A673 (cell line): Measurements from ENCODE around the gene ATG14. TPM values are rescaled to one million over a fixed set of nuclear protein-coding genes. Genes with fewer than 3 reads are reported as not detected.

Source experiments
- BruUV-seq: library from RNA; stranded (reverse); fragments of 400-500 nt; replicated peaks from 2 replicates; lab custom pipeline; 2021; lab: Mats Ljungman, UMichigan
- CTCF ChIA-PET: fragments of 300-600 bp; sonication (Branson Sonifier 250); formaldehyde crosslinking; loops from one replicate; lab custom pipeline; 2022; ENCODE audit warnings: antibody characterized with exemption; lab: Charles Lee
- POLR2A ChIA-PET: fragments of 300-600 bp; sonication (Branson Sonifier 250); formaldehyde crosslinking; loops from one replicate; lab custom pipeline; 2022; ENCODE audit warnings: antibody characterized with exemption; ENCODE audit not compliant: low non-redundant PET; lab: Charles Lee
- DNase-seq: peaks from one replicate; pipeline ENCODE4 v3.0.0-alpha.2; 2015; ENCODE audit warnings: low spot score
- H3K27ac ChIP-seq: fragments of 200-600 bp; sonication (generic); 2 replicates; pipeline ENCODE4 v1.5.1; 2016; ENCODE audit warnings: mixed run types, low read depth, mild to moderate bottlenecking, mixed read lengths, antibody characterized with exemption, low read length; ENCODE audit not compliant: poor library complexity, severe bottlenecking
- H3K27me3 ChIP-seq: fragments of 200-600 bp; sonication (generic); replicated peaks from 2 replicates; pipeline ENCODE4 v1.6.1; 2017; ENCODE audit warnings: mixed run types, low read depth, mild to moderate bottlenecking, mixed read lengths, antibody characterized with exemption, low read length; ENCODE audit not compliant: insufficient read depth, poor library complexity
- H3K36me3 ChIP-seq: fragments of 200-600 bp; sonication (generic); 2 replicates; pipeline ENCODE4 v1.6.1; 2016; ENCODE audit warnings: mixed run types, mild to moderate bottlenecking, mixed read lengths, antibody characterized with exemption, low read length; ENCODE audit not compliant: insufficient read depth, poor library complexity, severe bottlenecking
- H3K4me1 ChIP-seq: fragments of 200-600 bp; sonication (generic); 2 replicates; pipeline ENCODE4 v1.6.1; 2017; ENCODE audit warnings: mixed run types, mild to moderate bottlenecking, mixed read lengths, antibody characterized with exemption, low read length; ENCODE audit not compliant: insufficient read depth, poor library complexity, severe bottlenecking
- H3K4me3 ChIP-seq: fragments of 200-600 bp; sonication (generic); 2 replicates; pipeline ENCODE4 v1.5.1; 2016; ENCODE audit warnings: low read depth, mixed run types, mild to moderate bottlenecking, mixed read lengths, low read length; ENCODE audit not compliant: poor library complexity, severe bottlenecking
- H3K9me3 ChIP-seq: fragments of 200-600 bp; sonication (generic); 2 replicates; pipeline ENCODE4 v1.6.1; 2016; ENCODE audit warnings: mixed run types, low read depth, mild to moderate bottlenecking, mixed read lengths, antibody characterized with exemption, low read length; ENCODE audit not compliant: poor library complexity, severe bottlenecking
- EZH2 ChIP-seq: fragments of 200-600 bp; sonication (generic); IDR thresholded peaks from 2 replicates; pipeline ENCODE4 v1.6.1; 2017; ENCODE audit warnings: borderline replicate concordance, low read depth, mild to moderate bottlenecking, mixed read lengths, antibody characterized with exemption, low read length; ENCODE audit not compliant: poor library complexity, severe bottlenecking
- intact Hi-C: fragments of 100-400 bp; cut with micrococcal nuclease; formaldehyde crosslinking; loops from one replicate; pipeline ENCODE4 v1.10.0; 2022; ENCODE audit not compliant: unreplicated experiment
- total RNA-seq: library from RNA; stranded (reverse); gene quantifications from 2 replicates; pipeline ENCODE4 v1.2.3, GENCODE V29; 2021
- TF ChIP-seq, protein P1 (sequence below): fragments of 300-800, 200-600 bp; sonication (generic); conservative IDR thresholded peaks from 2 replicates; pipeline ENCODE4 v1.5.1; 2017; ENCODE audit warnings: low read depth, mild to moderate bottlenecking, antibody characterized with exemption, low read length, moderate library complexity, mixed read lengths

The ATG14 gene
- total RNA-seq, 1 experiment from 2014 or later, result 10.4 TPM

DNA sequence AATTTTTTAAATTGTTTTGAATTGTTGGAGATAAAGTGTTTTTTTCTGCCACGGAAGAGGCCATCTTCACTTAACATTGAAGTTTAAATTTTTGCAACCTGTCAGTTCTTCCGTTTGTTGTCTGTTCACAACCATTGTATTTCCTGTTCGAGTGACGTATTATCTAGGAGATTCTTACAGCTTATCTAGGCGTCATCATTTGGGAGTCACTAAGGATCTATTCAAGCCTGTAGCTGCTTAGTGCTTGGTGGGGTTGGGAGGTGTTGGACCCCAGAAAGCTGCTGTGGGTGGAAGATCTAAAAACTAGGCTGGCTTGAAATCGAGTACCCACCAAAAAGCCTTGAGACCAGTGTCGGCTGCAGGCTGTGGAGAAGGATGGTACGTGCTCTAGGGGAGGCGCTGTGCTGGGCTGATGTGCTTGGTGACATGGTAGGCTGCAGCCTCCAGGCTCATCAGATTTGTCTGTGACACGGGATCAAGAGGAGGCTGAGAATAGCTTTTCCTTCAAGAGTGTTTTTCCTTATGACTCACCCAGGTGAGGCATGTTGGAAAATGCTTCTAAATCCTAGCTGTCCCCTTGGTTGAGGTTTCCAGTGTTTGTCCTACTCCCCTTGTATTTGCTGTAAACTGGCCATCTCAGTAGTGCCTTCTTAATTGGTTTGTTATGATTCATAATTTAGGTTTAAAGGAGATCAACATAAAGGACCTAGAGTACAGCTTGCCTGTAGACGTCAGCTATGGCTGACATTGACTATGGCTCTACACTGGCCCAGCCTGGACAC is 57.8 kb downstream of the ATG14 start:
- no peak for TF ChIP-seq EZH2
- TF ChIP-seq, protein P1, sequence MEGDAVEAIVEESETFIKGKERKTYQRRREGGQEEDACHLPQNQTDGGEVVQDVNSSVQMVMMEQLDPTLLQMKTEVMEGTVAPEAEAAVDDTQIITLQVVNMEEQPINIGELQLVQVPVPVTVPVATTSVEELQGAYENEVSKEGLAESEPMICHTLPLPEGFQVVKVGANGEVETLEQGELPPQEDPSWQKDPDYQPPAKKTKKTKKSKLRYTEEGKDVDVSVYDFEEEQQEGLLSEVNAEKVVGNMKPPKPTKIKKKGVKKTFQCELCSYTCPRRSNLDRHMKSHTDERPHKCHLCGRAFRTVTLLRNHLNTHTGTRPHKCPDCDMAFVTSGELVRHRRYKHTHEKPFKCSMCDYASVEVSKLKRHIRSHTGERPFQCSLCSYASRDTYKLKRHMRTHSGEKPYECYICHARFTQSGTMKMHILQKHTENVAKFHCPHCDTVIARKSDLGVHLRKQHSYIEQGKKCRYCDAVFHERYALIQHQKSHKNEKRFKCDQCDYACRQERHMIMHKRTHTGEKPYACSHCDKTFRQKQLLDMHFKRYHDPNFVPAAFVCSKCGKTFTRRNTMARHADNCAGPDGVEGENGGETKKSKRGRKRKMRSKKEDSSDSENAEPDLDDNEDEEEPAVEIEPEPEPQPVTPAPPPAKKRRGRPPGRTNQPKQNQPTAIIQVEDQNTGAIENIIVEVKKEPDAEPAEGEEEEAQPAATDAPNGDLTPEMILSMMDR, result no peak
- H3K36me3 ChIP-seq, result no peaks in the 10 kb centered on the region
- intact Hi-C loops, result loop anchor here (1.0 kb wide), 2 partner anchors 83 to 141 kb away; partner anchors contain the start of gene FBXO34
- H3K9me3 ChIP-seq, result no peaks in the 10 kb centered on the region
- no peaks in the 10 kb centered on the region for H3K27me3 ChIP-seq
- ChIA-PET POLR2A (interaction anchor here (0.5 to 0.7 kb wide), 2 partner anchors 44 to 57 kb away, joined by 3 read pairs; no protein-coding TSS in a partner anchor), CTCF (interaction anchor here (0.7 to 1.6 kb wide), 6 partner anchors 10 to 141 kb away, joined by 3 to 9 read pairs (median 5); partner anchors contain the start of gene FBXO34)
- H3K4me3 ChIP-seq, result no peak overlapping the region
- BruUV-seq, result no TSS peak
- DNase-seq, result no peak
- H3K4me1 ChIP-seq, result peaks cover 5% of the 10 kb centered on the region
- H3K27ac ChIP-seq, result no peak overlapping the region

DNA sequence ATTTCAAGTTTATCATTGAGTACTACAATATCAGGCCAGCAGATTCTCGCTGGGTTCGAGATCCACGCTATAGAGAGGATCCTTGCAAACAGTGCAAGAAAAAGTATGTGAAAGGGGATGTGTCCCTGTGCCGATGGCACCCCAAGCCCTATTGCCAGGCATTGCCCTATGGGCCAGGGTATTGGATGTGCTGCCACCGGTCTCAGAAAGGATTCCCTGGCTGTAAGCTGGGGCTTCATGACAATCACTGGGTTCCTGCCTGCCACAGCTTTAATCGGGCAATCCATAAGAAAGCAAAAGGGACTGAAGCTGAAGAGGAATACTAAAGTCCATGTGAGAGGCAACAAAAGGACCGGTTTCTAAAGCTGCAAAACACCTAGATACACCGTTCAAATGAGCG is 59.4 kb downstream of the ATG14 start:
- ChIA-PET CTCF (no interaction called here), POLR2A (no interaction called here)
- H3K4me1 ChIP-seq, result peaks cover 7% of the 10 kb centered on the region
- H3K27me3 ChIP-seq, result no peaks in the 10 kb centered on the region
- intact Hi-C loops, result no loop called here
- no peak for DNase-seq
- no peaks in the 10 kb centered on the region for H3K36me3 ChIP-seq
- no peak overlapping the region for H3K27ac ChIP-seq
- BruUV-seq, result no TSS peak
- no peak overlapping the region for H3K4me3 ChIP-seq
- no peaks in the 10 kb centered on the region for H3K9me3 ChIP-seq
- no peak for TF ChIP-seq EZH2
- TF ChIP-seq, protein P1, result no peak

DNA sequence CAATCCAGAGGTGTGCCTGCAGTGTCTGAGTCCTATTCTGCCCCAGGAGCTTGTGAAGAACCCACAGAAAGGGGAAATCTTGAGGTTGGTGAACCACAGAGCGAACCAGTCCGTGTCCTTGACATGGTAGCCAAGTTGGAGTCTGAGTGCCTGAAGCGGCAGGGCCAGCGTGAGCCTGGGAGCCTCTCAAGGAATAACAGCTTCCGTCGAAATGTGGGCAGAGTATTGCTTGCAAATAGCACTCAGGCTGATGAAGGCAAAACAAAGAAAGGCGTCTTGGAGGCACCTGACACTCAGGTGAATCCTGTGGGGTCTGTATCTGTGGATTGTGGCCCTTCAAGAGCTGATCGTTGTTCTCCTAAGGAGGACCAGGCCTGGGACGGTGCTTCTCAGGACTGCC is 60.5 kb downstream of the ATG14 start:
- CTCF ChIA-PET, result no interaction called here
- Histone ChIP-seq H3K27me3 (no peaks in the 10 kb centered on the region), H3K27ac (no peak overlapping the region), H3K4me3 (no peak overlapping the region), H3K4me1 (peaks cover 11% of the 10 kb centered on the region), H3K9me3 (no peaks in the 10 kb centered on the region), H3K36me3 (no peaks in the 10 kb centered on the region)
- DNase-seq, result no peak
- intact Hi-C loops, result no loop called here
- POLR2A ChIA-PET, result no interaction called here
- no peak for TF ChIP-seq EZH2
- TF ChIP-seq, protein P1, result no peak
- BruUV-seq, result no TSS peak
